HG03095 (cell line): ENCODE results near the gene SUSD6.
A peak's percentile ranks its signal among the peaks of the same experiment; 100 is the strongest.
"Not testable (repeated sequence)": the region's sequence is repeated elsewhere in the genome, so short reads cannot be mapped to it uniquely, and the experiment has no call there.

Experiments
- ATAC-seq: cut with Tn5 transposase; IDR thresholded peaks from one replicate; pipeline ENCODE4 v1.9.1; 2021; ENCODE audit warnings: moderate library complexity; ENCODE audit not compliant: unreplicated experiment

SUSD6 gene

DNA sequence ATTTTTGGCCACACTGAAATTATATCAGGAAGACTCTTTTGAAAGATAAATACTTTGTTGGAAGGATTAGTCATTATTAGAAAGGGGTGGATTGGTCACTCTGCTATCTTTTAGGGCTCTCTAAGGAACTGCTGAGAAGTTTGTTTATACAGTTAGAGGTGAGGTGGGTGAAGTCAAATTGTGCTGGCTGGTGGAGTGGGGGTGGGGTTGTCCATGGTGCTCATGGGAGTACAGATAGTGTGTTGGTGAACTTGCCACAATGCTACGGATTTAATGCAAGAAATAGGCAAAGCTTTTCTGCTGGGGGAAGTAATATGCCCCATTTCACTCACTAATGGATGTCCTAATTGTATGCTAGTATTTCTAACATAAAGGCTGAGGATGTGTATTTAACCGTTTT lies 35.8 kb downstream of the SUSD6 start:
- ATAC-seq = no peak

DNA sequence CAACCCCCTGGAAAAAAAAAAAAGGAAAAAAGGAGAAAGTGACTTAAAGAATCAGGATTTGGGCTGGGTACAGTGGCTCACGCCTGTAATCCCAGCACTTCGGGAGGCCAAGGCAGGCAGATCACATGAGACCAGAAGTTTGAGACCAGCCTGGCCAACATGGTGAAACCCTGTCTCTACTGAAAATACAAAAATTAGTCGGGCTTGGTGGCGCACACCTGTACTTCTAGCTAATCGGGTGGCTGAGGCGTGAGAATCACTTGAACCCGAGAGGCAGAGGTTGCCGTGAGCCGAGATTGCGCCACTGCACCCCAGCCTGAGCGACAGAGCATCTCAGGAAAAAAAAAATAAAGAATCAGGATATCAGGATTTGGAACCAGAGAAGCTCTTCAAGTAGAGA lies 36.2 kb downstream of the SUSD6 start:
- ATAC-seq = not testable (repeated sequence)

GRCh38 chr14:69648480-69649451 lies 37.4 kb downstream of the SUSD6 start:
- ATAC-seq = no peak

DNA sequence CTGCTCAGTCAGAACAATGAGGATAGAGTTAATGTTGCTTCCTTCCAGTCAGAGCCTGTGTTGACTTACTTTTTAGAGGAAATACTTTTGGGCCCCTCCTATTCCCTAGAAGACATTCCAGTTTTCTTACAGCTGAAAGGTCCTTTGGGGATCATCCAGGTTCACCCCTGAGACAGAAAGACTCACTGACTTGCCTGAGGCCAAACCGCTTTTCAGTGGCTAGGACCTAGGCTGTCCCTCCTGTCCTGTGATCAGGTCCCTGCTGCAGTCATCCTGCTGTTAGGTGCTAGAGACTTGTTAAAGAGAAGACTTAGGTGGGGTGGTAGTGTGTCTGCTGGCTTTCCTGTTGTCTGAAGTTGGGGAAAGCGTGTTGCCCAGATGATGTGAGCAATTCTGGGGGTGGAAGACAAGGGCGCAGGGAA lies 39.6 kb downstream of the SUSD6 start:
- ATAC-seq = no peak

- ATAC-seq = no peak
These were observed 40.3 kb downstream of the SUSD6 start for GRCh38 chr14:69651664-69652063.

DNA sequence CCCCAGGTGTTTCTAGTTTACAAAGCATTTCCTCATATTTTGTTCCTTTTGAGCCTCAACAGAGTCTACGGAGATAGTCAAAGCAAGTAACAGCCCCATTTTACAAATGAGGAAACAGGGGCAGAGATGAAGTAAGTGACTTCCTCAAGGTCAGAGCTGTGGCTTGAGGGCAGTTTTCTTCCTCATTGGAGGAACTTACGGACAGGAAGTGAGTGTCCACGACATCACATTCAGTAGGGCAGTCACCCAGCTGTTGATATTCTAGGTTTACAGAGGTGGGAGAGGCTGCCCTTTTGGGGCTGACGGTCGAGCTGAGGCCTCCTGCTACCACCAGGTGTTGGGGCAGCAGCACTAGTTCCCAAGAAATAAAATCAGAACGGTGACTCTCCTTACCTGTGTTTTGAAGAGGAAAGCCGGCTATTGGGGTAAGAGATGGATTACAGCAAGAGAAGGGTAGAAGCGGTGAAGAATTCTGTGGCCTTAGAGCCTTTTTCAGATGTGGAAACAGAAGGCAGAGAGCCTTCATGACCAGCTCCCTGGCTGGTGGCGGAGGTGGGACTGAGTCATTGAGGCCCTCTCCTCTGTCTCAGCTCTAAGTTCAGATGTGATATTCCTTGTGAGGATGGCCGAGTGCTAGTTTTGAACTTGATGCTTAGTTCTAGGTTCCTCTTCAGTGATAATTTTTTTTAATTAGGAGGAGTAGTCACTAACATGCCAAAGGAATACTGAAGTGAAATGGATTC lies 41.7 kb downstream of the SUSD6 start:
- ATAC-seq = peak; percentile 45

DNA sequence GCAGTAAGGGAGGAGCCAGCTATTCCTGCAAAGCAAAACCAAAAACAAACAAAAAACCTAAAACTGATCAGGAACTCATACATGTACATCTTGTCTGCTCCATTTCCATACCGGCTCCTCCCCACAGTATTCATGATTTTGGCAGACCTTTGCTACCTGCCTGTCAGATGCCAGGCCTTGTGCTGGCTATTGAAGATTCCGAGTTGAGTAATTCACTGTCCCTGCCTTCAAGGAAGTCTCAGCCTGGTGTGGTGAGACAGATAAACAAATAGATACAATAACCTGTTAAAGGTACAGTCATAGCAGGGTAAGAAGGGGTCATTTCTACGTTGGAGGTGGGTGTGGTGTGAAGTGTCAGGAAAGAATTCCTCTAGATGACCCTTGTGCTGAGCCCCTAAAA lies 42.7 kb downstream of the SUSD6 start:
- ATAC-seq = no peak

- no peak for ATAC-seq
These were observed 46.6 kb downstream of the SUSD6 start for GRCh38 chr14:69657950-69658355.

- no peak for ATAC-seq
These were observed 47.4 kb downstream of the SUSD6 start for GRCh38 chr14:69658664-69659261.

DNA sequence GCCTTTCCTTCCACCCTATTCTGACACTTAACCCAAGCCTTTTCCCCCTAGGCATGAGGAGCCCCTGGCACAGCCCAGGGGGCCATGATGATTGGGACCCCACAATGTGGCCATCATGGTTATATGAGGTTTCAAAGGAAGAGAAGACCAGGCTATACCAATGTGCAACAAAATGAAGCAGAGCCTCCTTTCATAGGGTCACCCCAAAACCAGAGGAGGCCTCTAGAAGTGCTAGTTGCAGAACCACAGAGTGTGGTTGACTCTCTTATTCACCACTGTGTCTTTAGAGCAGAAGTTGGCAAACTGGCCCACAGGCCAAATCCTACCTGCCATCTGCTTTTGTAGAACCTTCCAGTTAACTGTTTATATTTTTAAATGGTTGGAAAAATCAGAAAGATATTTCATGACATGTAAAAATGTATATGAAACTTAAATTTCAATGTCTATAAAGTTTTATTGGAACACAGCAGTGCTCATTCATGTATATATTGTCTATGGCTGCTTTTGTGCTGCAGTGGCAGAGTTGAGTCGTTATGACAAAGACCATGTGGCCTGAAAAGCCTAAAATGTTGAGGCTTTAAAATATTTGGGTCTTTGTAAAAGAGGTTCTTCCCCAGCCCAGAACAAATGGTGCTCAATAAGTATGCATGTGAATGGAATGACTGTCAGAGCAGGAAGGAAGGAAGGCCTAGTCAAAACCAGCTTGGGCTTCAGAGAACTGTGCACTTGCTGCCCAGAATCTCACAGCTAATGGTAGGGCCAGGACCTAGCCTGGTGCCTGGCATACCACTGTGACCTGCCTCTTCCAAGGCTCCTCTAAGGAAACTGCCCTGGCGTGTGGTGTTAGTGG lies 49.2 kb downstream of the SUSD6 start:
- ATAC-seq = no peak

DNA sequence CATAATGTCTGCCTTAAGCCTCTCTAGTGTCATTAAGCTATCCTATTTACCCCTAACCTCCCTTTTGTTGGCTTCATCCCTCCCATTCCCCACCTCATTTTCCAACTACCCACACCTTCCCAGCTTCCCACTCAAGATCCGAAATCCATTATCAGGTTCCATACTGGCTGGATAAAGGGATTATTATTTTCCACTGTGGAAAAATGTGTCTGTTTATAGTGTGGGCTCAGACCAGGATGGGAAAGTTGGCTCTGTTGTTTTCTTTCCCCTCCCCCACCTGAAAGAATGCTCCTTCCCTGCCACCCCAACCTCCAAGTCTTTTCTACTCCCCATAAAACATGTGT lies 49.8 kb downstream of the SUSD6 start:
- no peak for ATAC-seq

GRCh38 chr14:69662636-69663299 lies 51.4 kb downstream of the SUSD6 start:
- ATAC-seq = no peak

DNA sequence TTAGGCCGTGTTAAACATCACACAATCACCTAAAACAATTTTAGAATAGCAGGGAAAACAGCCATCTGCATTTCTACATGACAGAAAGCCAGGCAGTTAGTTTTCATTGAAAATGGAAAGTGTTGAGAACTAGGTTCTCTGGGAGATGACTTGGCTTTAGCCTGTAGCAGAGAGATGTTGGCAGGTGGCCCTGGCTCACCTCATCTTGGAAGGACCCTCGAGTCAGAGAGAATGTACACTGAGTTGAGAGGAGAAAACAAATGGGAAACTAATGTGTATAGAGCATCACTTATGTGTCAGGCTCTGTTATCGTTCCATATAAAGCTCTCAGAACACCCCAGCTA lies 51.9 kb downstream of the SUSD6 start:
- no peak for ATAC-seq

- ATAC-seq = no peak
These were observed 52.9 kb downstream of the SUSD6 start for GRCh38 chr14:69664265-69664664.

DNA sequence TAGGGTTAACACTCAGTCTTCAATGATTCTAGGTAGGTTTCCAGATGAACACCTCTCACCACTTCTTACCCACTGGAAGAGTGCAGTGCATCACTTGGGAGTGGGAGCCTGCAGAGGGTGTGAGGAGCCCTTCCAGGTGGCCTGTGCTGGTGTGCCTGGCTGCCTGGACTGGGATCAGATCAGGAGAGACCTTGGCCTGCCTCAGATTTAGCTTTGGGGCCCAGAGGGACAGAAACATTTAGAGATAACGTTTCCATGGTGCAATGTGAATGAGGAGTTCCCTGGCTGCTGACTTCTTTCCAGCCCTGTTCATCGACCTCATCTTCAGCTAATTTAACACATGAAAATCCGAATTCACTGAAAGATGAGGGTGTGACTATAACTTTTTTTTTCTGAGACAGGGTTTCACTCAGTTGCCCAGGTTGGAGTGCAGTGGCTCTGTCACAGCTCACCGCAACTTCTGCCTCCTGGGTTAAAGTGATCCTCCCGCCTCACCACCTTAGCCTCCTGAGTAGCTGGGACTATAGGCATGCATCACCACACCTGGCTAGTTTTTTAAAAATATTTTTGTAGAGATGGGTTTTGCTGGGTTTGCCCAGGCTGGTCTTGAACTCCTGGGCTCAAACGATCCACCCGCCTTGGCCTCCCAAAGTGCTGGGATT lies 53.6 kb downstream of the SUSD6 start:
- no peak for ATAC-seq

- no peak for ATAC-seq
These were observed 54.2 kb downstream of the SUSD6 start for GRCh38 chr14:69665631-69666030.

DNA sequence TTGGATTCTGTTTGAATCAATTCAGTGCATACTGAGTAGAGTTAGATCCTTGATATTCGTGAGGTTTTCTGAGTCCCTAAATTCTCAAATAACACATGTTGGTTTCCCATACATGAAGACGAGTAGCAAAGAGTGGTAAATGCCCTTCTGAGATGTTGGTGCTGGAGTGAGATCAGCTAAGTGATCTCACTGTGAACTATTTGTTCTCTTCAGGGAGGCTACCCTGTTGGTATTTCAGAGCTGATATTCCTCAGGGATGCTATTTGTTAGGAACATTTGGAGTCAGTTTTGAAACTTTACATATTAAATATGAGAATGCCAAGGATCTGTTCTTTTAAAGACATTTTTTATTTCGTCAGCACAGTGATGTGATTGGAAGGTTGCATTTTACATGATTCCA lies 54.7 kb downstream of the SUSD6 start:
- no peak for ATAC-seq

- no peak for ATAC-seq
These were observed 55.4 kb downstream of the SUSD6 start for GRCh38 chr14:69666690-69667211.

DNA sequence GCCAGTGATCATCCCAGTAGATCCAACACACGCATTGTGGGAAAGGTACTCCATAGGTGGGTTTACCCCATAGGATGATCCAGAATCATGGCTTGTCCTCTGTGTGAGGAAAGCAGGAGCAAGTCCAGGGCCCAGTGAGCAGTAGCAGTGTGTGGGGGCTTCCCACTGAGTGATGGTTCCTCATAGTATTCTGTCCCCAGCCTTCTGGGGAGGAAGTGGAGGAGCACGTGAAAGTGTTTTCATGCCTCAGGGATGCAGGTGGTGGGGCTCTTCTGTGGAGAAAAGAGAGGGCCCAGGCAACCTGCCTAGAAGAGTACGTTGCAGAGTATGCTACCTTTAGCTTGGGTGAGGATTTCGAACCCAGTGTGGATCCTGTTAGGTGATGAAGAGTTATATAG lies 56.5 kb downstream of the SUSD6 start:
- ATAC-seq = no peak

DNA sequence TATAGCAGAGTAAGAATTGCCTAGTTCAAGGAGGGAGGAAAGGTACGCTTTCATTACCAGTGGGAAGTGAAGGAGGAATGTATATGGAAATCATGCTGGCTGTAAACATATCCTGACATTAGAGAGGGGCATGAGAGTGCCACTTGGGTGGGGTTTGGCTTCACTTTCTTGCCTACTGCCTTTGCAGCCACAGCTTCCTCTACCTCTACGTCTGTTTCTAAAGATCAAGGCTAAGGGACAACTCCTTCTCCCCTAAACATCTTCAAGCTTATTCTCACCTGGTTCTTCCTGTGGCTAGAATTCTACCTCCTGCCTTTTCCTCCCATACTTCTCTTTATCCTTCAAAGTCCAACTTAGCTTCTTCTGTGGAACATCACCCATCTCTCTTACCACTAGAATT lies 58.0 kb downstream of the SUSD6 start:
- no peak for ATAC-seq
